ENCODE results near the gene ALG14.
"Not testable (repeated sequence)": the region's sequence is repeated elsewhere in the genome, so short reads cannot be mapped to it uniquely, and the experiment has no call there.

Gene ALG14

GRCh38 chr1:95006681-95007080 lies 66.1 kb downstream of the ALG14 start:
- no peak for DNase-seq (ENCODE audit: low spot score)

- DNase-seq (ENCODE audit: low spot score): no peak
Measured at GRCh38 chr1:95005584-95005983, 67.2 kb downstream of the ALG14 start.

GRCh38 chr1:95004013-95004412 lies 68.7 kb downstream of the ALG14 start:
- no peak for DNase-seq (ENCODE audit: low spot score)

GRCh38 chr1:95003433-95003738 lies 69.4 kb downstream of the ALG14 start:
- DNase-seq (ENCODE audit: low spot score): no peak

- no peak for DNase-seq (ENCODE audit: low spot score)
Measured at GRCh38 chr1:95002540-95003432, 70.0 kb downstream of the ALG14 start.

GRCh38 chr1:95002164-95002539 lies 70.6 kb downstream of the ALG14 start:
- no peak for DNase-seq (ENCODE audit: low spot score)

GRCh38 chr1:94999456-95000131 lies 73.2 kb downstream of the ALG14 start:
- no peak for DNase-seq (ENCODE audit: low spot score)

- DNase-seq (ENCODE audit: low spot score): no peak
Measured at GRCh38 chr1:94998748-94999147, 74.0 kb downstream of the ALG14 start.

- DNase-seq (ENCODE audit: low spot score): no peak
Measured at GRCh38 chr1:94998114-94998513, 74.6 kb downstream of the ALG14 start.

- DNase-seq (ENCODE audit: low spot score): not testable (repeated sequence)
Measured at GRCh38 chr1:94995536-94995935, 77.2 kb downstream of the ALG14 start.

- no peak for DNase-seq (ENCODE audit: low spot score)
Measured at GRCh38 chr1:94994805-94995204, 77.9 kb downstream of the ALG14 start.

GRCh38 chr1:94993931-94994645 lies 78.7 kb downstream of the ALG14 start:
- DNase-seq (ENCODE audit: low spot score): no peak

- DNase-seq (ENCODE audit: low spot score): no peak
Measured at GRCh38 chr1:94992863-94993563, 79.7 kb downstream of the ALG14 start.

- no peak for DNase-seq (ENCODE audit: low spot score)
Measured at GRCh38 chr1:94992161-94992560, 80.6 kb downstream of the ALG14 start.

GRCh38 chr1:94989911-94990473 lies 82.8 kb downstream of the ALG14 start:
- no peak for DNase-seq (ENCODE audit: low spot score)

- no peak for DNase-seq (ENCODE audit: low spot score)
Measured at GRCh38 chr1:94989398-94989797, 83.4 kb downstream of the ALG14 start.

GRCh38 chr1:94988356-94988755 lies 84.4 kb downstream of the ALG14 start:
- no peak for DNase-seq (ENCODE audit: low spot score)

- DNase-seq (ENCODE audit: low spot score): no peak
Measured at GRCh38 chr1:94986783-94987182, 86.0 kb downstream of the ALG14 start.

GRCh38 chr1:94983171-94983739 lies 89.5 kb downstream of the ALG14 start:
- DNase-seq (ENCODE audit: low spot score): no peak

- DNase-seq (ENCODE audit: low spot score): no peak
Measured at GRCh38 chr1:94982398-94982797, 90.4 kb downstream of the ALG14 start.

GRCh38 chr1:94981575-94981973 lies 91.2 kb downstream of the ALG14 start:
- DNase-seq (ENCODE audit: low spot score): no peak
